GM21381 (cell line): Measurements from ENCODE around the gene DLGAP4.

ENCODE experiments used
- ATAC-seq: cut with Tn5 transposase; IDR thresholded peaks from one replicate; pipeline ENCODE4 v1.9.1; 2021; ENCODE audit warnings: mild to moderate bottlenecking, moderate library complexity; ENCODE audit not compliant: unreplicated experiment

The DLGAP4 gene

DNA sequence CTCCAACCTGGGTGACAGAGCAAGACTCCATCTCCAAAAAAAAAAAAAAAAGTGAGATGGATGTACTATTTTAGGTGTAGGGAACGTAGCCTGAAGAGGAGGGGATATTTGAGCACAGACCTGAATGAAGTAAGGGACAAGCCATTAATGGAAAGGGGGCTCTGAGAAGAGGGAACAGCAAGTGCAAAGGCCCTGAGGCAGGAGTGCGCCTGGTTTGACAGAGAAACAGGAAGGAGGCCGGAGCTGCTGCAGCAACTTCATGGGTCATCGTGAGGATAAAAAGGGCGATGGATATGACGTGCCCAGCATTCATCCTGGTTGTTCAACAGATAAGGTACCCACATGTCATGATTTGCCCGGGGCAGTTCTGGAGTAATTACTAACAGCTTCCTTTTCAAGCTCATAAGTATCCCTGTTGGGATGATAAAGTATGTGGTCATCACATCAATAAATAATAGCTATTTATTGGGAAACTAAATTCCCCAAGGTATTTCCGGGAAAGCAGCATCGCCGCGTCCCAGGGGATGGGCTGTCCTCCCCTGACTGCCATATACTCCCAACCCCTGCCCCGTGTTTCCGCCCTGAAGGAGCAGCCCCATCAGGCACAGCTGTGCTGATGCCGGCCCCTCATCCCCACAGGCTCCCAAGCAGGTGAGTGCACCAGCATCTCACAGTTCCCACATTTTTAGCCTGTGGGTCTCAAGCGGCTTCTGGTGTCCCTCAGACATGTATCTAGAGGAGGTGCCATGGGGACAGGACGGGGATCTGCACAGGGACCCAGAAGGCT, 43.4 kb downstream of the DLGAP4 start:
- ATAC-seq: no peak

DNA sequence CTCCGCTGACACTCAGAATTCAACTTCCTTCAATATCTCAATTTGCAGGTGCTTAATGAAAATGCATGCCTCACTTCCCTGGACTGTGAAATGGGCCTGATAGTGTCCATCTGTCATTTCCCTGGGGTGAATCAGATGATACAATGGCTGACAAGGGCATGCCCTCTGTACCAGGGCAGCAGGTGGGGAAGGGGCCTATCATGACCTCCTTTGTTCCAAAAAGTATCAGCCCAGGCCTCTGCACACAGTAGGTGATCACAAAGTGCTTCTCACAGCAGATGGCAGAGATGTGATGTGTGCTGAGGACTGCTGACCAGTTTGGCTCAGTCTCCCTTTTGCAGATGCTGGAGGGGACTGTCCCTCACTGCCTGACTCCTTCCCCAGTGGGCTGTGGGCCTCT, 44.3 kb downstream of the DLGAP4 start:
- no peak for ATAC-seq

DNA sequence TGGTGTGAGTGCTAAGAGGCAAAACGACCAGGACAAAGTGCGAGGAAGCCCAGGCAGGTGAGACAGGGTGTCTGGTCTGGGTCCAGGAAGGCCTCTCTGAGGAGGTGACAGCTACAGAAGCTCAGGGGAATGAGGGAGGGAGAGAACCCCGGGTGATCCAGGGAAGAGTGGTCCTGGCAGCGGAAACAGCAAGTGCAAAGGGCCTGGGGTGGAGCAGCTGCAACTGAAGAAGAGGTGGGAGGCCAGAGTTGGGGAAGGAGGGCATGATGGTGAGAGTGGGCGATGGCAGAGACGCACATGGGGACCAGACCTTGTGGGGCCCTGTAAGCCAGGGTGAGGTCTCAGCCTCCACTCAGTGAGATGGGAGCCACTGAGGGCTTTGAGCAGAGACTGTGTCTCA, 45.8 kb downstream of the DLGAP4 start:
- ATAC-seq: no peak

DNA sequence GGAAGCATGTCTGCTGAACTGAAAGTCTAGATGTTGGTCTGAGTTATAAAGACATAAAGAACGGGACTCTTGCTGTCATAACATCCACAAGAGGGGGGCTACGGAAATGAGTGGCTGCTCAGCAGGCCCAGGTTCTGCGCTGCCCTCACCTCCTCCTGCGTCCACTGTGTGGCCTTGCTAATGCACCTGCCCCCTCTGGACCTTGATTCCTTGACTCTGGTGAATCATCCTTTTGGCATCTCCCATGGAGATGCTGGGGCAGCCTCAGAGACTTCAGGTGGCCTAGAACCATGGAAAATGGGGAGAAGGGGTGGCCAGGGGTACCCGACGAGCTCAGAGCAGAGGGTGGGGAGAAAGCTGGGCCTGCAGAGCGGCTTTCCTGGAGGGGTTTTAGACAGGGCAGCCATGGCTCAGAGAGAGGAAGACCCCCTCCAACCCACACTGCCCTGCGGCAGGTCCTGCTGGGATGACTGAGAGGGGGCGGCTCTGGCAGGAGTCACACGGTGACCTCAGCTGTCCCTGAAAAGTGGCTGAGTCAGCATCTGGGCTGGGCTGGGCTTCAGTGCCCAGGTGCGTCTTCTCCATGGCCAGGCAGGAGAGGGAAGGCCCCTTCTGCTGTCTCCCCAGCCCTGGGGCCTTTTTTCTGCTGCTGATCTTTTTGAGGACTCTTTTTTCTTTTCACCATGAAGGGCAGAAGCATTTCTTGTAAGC, 46.9 kb downstream of the DLGAP4 start:
- no peak for ATAC-seq

DNA sequence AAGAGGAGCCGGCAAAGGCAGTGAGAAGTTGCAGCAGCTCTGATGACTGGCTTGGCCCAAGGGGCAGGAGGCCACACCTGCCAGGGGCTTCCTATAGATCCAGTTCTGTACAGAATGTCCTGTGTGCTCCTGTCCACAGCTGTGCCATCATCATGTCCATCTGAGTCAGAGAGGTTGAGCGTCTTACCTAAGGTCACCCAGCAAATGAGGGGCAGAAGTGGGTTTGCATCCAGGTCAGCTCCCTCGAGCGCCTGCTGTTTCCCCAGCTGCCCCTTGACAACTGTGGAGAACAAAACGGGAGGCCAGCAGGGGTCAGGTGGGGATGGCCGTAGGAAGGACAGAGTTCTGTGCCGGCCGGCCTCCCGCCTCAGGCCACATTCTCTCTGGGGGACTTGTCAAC, 47.6 kb downstream of the DLGAP4 start:
- no peak for ATAC-seq

DNA sequence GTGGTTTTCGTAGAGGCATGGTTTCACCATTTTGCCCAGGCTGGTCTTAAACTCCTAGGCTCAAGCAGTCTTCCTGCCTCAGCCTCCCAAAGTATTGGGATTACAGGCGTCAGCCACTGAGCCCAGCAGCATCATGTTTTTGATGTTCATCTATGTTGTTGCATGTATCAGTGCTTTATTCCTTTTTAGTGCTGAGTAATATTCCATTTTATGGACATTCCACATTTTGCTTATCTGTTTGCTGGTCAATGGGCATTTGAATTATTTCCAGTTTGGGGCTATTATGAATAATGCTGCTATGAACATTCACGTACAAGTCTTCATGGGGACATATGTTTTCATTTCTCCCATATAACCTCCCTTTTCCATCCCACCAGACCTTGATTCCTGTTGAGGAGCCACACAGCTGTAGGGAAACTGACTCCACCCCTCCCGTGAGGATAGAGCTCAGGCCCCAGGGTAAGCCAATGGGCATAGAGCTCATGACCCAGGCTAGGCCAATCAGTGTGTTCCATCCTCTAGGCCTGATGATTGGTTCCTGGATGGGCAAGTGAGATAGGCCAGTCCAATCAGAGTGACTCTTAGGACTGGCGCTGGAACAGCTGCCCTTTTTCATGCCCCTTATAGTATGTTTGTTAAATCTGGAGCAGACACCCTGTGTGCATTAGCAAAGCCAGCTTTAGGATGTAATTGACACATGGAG, 49.5 kb downstream of the DLGAP4 start:
- ATAC-seq: no peak

DNA sequence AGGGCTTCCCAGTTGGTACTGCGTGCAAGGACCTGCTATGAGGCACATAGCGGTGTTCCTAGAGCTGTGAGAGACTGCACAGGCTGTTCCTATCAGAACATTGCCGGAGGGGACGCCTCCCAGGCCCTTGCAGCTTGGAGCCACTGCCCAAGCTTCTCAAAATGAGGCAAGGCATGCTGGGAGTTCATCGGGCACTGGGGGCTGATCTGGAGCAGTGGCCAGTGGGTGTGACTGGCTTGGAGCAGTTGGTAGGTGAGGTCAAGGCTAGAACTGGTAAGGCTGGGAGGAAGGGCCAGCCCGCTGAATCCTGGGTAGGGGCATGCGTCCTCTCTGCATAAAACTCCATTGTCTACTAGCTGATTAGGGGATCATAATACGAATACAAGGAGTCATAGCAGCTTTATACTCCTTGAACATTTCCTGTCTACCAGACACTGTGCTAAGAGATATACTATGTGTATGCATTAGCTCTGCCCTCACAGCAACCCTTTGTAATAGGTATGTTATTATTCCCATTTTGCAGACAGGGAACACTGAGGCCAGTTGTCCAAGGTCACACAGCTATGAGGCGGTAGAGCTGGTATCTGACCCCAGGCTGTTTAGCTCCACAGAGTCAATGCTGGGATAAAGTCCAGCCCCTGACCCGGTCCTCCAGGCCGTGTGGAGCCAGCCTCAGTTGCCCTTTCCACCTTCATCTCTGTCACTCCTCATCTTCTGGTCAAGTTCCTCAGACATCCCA, 53.7 kb downstream of the DLGAP4 start:
- ATAC-seq: no peak

DNA sequence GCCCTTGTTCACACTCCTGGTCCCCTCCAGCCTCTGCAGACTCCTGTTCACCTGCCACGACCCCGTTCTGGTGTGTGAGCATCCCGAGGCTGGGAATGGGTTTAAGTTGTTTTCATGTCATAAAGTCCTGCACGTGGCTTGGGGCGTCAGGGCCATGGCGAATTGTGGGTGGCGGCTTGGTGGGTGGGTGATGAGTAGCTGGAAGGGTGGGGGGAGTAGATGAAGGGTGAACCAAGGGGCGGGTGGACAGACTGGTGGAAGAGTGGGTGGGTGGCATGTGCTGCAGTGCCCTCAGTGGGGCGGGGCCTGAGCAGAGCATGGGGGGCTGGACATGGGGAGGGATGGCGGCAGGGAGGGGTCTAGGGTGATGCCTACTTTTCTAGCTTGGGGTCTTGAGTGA, 54.3 kb downstream of the DLGAP4 start:
- no peak for ATAC-seq

DNA sequence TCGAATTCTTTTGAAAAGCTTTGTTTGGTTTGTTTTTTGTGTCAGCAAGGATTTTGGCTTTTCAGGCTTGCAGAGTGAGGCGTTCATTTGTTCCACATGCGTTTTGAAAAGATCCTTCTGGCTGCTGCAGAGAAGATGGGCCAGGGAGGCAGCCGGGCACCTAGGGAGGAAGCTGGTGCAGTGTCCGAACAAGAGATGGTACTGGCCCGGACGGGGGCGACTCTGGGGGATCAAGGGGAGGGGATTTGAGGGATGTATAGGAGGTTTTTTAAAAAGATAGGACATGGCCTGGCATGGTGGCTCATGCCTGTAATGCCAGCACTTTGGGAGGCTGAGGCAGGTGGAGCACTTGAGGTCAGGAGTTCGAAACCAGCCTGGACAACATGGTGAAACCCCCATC, 55.3 kb downstream of the DLGAP4 start:
- ATAC-seq: no peak

DNA sequence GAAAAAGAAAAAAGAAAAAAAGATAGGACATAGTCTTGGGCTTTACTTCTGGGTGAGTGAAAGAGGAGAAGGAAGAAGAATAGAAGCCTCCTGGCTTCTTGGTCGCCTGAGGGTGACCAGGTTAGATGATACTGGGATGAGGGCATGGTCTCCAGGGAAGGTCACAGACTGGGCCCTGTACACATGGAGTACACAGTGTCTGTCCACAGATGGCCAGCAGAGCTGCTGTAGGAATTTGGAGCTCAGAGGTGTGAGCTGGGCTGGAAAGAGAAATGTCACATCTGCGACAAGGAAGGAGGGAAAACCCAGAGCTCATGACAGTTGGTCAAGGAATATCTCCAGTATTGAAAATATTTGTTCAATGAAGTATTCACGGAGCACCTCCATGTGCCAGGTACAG, 56.1 kb downstream of the DLGAP4 start:
- ATAC-seq: no peak

DNA sequence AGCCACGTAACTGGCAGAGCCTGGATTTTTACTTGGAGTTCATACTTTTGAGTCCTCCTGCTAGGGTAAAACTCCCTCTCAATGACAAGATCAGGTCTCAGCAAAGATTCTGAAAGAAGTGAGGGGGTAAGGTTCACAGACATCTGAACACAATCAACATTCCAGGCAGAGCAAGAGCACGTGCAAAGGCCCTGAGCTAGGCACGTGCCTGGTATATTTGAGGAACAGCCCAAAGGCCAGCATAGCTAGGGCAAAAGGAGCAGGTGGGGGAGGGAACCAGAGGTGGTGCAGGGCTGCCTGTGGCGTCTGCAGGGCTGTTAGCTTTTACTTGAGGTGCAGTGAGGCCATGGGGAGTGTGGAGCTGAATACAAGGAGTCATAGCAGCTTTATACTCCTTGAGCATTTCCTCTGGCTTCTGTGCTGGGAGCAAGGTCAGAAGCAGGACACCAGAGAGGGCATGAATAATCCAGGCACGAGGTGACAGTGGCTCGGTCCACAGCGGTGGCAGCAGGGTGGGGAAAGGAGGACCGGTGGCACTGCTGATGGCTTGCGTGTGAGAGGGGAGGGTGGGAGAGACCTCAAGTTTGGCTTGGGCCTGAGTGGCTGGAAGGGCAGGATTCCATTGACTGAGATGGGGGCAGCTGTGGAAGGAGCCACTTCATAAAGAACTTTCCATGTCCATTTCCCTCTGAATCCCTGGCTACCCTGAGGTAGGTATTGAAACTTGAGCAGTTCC, 57.0 kb downstream of the DLGAP4 start:
- no peak for ATAC-seq

DNA sequence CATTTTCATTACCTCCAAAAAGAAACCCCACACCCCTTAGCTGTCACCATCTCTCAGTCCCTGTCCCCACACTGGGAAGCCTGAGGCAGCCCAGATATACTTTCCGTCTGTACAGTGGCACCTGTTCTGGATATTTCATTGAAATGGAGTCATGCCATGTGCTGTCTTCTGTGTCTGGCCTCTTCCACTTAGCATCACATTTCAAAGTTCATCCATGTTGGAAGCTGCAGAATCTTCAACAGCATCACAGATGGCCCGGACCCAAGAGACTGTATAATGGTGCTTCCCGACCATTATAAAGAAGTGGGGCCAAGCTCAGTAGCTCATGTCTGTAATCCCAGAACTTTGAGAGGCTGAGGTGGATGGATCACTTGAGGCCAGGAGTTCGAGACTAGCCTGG, 58.4 kb downstream of the DLGAP4 start:
- no peak for ATAC-seq

DNA sequence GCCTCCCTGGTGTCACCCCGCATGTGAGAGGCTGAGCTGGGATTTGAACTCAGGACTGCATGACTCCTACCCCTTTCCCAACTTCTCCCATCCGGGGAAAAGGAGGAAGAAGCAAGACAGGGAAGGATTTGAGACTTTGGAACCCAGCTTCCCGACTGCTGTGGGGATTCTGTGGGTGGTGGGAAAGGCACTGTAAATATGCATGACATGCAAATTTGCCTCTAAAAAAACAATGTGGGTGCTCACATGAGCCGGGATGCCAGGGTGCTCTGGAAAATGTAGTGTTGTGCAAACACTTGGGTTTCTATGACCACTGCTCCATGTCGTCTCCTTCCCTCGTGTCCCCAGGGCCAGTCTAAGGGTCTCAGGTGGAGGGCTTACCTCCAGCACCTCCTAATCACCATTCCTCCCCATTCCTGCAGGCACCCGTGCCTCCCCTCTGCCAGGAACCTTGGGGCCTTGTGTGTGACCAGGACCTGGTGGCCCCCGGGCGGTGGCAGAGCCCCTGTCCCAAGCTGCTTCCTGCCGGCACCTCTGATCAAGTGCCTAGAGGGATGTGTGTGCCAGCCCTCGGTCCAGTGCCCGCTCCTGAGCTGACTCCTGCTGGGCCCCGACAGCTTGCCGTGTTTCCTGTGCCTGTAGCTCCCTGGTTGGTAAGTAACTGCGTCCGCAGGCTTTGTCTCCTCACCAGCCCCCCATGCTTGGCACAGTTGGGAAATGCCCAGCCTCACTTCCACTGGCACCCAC, 60.7 kb downstream of the DLGAP4 start:
- ATAC-seq: no peak

DNA sequence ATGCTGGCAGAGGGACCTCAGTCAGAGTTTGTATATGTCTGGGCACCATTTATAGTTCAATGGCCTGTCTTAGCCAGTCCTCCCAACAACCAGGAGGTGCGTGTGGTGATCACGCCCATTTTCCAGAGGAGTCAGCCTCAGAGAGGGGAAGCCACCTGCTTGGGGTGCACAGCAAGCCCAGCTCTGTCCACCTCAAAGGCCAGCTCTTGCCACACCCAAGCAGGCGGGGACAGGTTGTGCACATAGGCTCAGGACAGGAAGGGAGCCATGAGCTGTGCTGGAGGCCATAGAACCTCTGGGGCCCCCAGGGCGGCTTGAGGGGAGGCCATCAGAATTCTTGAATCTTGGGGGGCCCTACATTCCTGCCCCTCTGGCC, 61.2 kb downstream of the DLGAP4 start:
- ATAC-seq: no peak

DNA sequence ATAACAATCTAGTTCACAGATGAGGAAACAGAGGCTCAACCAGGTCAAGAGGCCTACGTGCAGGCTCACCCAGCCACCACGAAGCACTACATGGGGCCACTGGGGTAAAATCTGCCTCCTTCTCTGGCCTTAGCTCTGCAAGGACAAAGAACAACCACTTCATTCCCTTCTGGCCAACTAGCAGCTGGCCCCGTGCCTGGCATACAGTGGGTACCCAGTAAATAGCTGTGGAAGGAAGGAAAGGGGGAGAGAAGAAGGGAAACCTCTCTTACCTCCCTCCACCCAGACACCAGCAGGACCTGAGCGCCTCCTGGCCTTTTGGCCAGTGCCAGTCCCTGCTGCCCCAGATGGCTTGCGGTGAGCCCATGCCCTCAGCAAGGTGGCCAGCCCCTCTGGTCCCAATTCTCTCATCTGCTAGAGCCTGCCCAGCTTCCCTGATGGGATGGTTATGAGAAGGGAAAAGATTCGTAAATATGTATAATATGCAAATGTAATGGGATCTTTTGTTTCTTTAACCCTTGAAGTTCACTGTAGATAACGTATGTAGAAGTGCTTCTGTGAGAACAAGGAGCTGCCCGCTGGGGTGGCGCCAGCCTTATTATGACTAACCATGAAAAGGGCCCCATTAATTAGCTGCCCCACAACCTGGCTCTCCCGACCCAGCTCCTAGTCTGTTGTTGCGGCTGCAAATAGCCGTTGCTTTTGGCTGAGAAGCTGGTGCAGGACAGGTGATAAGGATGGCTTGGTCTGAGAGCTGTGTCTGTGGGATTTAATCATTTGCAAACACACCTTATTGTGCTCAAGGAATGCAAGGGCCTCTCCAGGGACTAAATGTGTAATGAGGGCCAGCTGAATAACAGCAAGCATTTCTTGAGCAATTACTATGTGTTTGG, 62.0 kb downstream of the DLGAP4 start:
- ATAC-seq: no peak

DNA sequence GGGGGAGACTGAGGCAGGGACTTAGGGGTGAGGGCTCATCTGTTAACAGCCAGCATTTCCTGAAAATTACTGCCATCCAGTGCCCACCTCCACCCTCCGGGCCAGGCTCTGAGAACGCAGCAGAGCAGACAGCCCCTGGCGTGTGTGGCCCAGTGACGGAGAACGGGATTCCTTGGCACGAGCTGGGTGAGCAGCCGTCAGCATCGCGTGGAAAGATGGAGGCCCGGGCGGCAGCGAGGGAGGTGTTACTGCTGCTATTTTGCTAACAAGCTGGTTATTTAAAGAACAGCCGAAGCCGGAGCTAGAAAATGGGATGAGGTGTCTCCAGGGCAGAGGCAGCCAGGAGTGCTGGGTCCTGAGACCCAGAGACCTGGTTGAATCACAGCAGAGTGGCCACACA, 62.7 kb downstream of the DLGAP4 start:
- ATAC-seq: no peak

DNA sequence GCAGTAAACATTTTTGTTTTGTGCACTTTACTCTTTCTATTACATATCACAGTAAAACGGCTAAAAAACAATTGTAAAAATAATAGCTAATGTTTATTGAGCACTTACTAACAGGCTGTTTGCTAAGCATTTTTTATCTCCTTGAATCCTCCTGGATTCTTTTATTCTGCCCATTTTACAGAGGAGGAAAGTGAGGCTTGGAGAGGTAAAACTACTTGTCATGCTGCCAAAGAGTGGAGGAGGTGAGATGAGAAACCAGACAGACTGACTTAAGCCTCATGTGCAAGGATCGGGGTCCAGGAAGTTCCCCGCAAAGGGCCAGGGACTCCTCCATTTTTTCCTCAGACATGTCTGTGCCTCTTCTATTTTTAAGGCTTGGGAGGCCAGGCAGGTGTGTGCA, 63.6 kb downstream of the DLGAP4 start:
- no peak for ATAC-seq

DNA sequence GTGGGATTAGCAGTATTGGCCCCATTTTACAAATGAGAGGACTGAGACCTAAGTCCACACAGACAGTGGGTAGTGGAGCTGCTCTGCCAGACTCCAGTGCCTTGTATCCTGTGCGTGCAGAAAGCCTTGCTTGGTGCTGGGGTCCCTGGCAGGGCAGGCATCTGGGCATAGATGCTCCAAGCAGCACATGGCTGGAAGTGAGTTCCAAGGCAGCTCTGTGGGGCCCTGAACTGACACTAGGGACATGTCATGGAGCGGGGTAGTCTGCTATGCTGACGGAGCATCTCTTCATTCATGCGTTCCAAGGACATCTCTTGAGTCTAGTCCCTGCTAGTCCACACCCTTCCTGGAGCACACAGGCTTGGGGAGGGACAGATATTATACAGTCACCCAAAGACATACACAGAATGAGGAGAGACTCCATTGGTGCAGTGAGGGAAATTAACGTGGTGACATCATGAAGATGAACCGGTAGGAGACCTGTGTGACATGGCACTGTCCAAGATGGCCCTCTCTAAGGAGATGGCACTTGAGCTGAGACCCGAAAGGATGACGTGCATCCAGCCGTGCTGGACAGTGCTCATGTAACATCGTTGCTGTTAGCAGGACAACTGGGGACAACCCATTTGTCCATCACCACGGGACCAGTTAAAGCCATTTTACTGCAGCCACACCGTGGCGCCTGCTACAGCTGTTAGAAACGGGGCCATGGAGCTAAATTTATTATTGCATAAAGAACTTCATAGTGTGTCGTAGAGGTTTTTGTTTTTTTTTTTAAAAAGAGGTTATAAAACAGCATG, 65.1 kb downstream of the DLGAP4 start:
- no peak for ATAC-seq
